Astrocyte of the spinal cord (primary cell): ENCODE results near the gene ELOF1.

ENCODE experiments used
- DNase-seq: peaks from one replicate; pipeline ENCODE4 v3.0.0; 2011; ENCODE audit warnings: low read depth, low spot score
- H3K4me3 ChIP-seq: 2 replicates; pipeline ENCODE4 v1.5.1; 2011; ENCODE audit warnings: low read depth, mild to moderate bottlenecking, low read length, moderate library complexity
- in situ Hi-C: cut with HindIII; loops from 2 replicates; pipeline ENCODE4 v1.10.0; 2017; ENCODE audit warnings: low sequenced_read_pairs
- TF ChIP-seq, protein P1 (sequence below): IDR thresholded peaks from 2 replicates; pipeline ENCODE4 v1.5.1; 2012; ENCODE audit warnings: low read depth, mild to moderate bottlenecking, low read length, inconsistent platforms

The ELOF1 gene

DNA sequence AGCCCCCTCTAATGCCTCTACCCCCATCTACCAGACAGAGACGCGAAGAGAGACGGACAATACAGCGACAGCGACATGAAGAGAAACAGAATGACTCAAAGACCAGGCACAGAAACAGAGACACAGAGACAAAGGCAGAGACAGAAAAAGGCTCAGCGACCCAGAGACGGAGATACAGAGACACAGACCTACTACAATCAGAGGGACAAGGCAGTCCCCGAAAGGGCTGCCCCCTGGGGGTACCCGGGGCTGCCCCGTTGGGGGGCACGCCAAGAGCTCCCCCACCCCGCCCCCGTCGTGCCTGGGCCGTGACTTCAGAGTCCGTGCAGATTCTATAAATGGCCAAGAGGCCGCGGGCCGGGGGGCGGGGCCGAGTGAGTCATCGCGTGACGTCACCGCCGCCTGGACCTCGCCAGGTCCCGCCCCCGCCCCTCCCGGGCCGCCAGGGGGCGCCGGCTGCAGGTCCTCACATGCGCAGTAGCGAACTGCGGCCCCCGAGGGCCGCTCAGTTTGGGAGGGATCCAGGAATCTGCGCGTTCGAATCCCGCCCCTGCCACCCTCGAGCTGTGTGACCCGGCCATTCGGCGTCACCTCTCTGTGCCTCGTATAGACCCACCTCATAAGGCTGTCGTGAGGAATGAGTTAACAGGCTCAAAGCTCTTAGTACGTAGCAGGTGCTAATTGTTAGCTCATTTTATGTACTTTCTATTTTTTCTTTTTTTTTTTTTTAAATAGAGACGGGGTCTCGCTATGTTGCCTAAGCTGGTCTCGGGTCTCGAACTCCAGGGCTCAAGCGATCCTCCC is 23.0 kb downstream of the ELOF1 start:
- DNase-seq = peak; percentile 92
- H3K4me3 ChIP-seq = peak overlapping the region; percentile 31
- TF ChIP-seq, protein P1, sequence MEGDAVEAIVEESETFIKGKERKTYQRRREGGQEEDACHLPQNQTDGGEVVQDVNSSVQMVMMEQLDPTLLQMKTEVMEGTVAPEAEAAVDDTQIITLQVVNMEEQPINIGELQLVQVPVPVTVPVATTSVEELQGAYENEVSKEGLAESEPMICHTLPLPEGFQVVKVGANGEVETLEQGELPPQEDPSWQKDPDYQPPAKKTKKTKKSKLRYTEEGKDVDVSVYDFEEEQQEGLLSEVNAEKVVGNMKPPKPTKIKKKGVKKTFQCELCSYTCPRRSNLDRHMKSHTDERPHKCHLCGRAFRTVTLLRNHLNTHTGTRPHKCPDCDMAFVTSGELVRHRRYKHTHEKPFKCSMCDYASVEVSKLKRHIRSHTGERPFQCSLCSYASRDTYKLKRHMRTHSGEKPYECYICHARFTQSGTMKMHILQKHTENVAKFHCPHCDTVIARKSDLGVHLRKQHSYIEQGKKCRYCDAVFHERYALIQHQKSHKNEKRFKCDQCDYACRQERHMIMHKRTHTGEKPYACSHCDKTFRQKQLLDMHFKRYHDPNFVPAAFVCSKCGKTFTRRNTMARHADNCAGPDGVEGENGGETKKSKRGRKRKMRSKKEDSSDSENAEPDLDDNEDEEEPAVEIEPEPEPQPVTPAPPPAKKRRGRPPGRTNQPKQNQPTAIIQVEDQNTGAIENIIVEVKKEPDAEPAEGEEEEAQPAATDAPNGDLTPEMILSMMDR = peak; percentile 75
- in situ Hi-C loops = no loop called here

DNA sequence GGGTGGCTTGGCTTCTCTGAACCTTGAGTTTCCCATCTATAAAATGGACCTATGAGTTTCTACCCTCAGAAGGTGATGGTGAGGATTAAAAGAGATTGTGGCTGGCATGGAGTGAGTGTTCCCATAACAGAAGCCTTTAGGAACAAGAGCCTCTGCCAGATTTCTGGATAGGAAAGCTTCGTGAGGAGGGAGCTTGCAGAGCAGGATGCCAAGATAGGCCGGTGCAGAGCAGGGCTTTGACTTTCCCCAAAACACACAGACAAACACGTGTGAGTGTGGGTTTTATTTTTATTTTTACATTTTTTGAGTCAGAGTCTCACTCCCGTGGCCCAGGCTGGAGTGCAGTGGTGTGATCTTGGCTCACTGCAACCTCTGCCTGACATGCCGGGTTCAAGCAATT is 24.1 kb downstream of the ELOF1 start:
- H3K4me3 ChIP-seq = no peak overlapping the region
- DNase-seq = no peak
- TF ChIP-seq, protein P1 = no peak
- in situ Hi-C loops = no loop called here

DNA sequence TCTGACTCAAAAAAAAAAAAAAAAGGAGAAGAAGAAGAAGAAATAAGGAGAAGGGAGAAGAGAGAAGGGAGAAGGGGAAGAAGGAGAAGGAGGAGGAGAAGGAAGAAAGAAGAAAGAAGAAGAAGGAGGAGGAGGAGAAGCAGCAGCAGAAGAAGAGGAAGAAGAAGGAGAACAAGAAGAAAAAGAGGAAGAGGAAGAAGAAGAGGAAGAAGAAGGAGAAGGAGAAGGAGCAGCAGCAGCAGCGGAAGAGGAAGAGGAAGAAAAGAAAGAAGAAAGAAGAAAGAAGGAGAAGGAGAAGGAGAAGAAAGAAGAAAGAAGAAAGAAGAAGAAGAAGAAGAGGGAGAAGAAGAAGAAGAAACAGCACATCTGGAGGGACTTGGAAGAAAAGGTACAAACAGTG is 24.5 kb downstream of the ELOF1 start:
- in situ Hi-C loops = no loop called here
- no peak overlapping the region for H3K4me3 ChIP-seq
- no peak for DNase-seq
- TF ChIP-seq, protein P1 = no peak

- H3K4me3 ChIP-seq = no peak overlapping the region
- DNase-seq = peak; percentile 69
- TF ChIP-seq, protein P1 = peak; percentile 31
- in situ Hi-C loops = no loop called here
Measured at GRCh38 chr19:11530432-11530831, 28.6 kb downstream of the ELOF1 start.

GRCh38 chr19:11528551-11529341 is 30.3 kb downstream of the ELOF1 start, which contains the start of gene ECSIT:
ECSIT (minus strand) TSS chr19:11529134; CDS start chr19:11519170, 9,964 bp downstream.
- TF ChIP-seq, protein P1 = no peak
- DNase-seq = peak; percentile 99
- peak within 1 kb of the TSS; percentile 82 for H3K4me3 ChIP-seq
- in situ Hi-C loops = no loop called here

GRCh38 chr19:11519138-11519537 is 39.9 kb downstream of the ELOF1 start:
- no peak overlapping the region for H3K4me3 ChIP-seq
- no peak for DNase-seq
- TF ChIP-seq, protein P1 = no peak
- in situ Hi-C loops = no loop called here
